Measurements from ENCODE around the gene PPP1R12B.
"Not testable (repeated sequence)": the region's sequence is repeated elsewhere in the genome, so short reads cannot be mapped to it uniquely, and the experiment has no call there.

The PPP1R12B gene

GRCh38 chr1:202452508-202452907 lies 104.0 kb downstream of the PPP1R12B start:
- DNase-seq (ENCODE audit: low spot score): no peak

DNA sequence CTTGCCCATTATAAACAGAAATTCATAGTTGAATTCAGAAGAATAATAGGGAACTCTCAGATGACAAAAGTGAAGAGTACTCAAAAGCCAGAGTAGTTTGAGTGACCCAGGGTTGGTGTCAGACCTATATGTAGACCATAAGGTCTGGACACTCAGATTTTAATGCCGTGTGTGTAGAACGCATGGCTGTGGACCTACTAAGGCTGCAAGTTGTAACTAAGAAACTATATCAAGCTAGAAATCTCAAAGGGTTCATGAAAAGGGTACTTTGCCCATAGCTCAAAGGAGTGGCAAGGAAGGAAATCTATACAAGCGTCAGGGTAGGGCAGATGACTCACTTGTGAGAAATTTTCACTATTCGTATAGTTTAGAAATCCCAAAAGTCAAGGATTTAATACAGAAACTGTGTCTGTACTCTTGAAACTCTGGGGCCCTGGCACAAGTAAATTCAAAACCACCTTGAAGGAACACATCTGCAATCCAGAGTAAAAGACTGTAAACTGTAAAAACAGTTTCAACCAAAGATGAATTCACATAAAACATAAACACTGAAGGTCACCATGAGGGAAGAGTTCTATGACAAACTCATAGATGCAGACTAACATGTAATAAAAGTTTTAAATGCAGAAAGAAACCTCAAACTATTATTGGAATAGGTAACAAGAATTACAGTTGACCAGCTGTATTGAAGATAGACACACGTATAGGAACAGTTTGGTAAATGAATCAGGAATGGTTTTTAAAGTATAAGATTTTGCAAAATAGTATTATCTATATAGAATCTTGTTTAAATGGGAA lies 108.1 kb downstream of the PPP1R12B start:
- DNase-seq (ENCODE audit: low spot score): not testable (repeated sequence)

DNA sequence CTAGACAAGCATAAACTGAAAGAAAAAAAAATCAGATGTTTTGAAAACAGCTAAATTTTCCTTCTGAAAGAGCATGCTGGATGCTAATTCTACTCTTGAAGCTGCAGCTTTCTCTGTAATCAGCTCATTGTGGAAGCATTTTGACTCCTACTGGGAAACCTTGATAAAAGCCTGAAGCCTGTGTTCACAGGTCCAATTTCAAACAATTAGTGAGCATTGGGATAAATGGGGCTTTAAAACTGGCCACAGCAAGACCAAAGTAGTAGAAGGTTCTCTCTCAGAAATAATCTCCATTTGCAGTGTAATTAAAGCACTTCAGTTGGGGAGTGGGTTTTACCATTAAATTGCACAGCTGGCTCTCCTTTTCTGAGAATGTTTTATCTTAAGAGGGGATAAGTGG lies 110.2 kb downstream of the PPP1R12B start:
- DNase-seq (ENCODE audit: low spot score): not testable (repeated sequence)

DNA sequence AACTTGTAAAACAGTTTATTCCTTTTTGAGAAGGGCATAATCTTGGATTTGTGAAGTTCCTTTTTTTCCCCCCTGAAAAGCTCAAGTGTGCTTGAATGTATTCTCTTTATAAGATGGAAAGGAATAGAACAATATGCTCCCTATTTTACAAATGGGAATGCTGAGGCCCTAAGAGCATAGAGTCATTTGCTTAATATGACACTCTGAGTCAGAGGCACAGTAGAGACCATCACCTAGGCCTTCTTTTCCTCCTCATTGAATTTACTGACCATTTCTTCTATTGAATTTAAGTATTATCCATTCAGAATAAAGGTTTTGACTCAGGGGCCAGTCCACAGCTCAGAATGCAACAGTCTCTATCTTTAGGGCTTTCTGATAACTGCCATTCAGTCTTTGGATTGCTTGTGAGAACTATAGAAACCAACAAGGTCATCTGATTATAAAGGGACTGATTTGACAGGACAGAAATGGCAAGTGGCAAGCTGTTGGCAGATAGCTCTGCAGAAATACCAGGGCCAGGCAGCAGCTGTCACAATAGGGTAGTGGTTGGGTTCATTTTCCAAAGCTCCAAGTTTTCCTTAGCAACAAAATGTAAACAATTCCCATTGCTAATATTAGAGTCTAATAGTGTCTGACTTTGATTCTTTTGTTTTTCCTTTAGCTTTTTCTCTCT lies 111.1 kb downstream of the PPP1R12B start:
- DNase-seq (ENCODE audit: low spot score): not testable (repeated sequence)

DNA sequence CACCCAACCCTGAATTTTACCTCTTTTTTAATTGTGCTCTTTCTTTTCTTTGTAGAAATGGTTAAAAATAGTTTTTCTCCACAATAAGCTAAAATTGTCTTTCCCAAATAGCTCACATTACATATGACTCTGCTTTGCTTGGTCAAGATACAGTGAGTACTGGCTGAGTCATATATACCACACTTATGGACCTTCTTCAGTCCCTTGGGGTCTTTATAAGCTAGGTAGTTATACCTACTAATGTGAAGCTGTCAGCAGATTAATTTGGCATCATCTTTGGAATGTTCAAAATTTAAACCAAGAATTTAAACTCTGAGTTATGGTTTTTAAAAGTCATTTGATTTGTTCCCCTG lies 111.6 kb downstream of the PPP1R12B start:
- not testable (repeated sequence) for DNase-seq (ENCODE audit: low spot score)

DNA sequence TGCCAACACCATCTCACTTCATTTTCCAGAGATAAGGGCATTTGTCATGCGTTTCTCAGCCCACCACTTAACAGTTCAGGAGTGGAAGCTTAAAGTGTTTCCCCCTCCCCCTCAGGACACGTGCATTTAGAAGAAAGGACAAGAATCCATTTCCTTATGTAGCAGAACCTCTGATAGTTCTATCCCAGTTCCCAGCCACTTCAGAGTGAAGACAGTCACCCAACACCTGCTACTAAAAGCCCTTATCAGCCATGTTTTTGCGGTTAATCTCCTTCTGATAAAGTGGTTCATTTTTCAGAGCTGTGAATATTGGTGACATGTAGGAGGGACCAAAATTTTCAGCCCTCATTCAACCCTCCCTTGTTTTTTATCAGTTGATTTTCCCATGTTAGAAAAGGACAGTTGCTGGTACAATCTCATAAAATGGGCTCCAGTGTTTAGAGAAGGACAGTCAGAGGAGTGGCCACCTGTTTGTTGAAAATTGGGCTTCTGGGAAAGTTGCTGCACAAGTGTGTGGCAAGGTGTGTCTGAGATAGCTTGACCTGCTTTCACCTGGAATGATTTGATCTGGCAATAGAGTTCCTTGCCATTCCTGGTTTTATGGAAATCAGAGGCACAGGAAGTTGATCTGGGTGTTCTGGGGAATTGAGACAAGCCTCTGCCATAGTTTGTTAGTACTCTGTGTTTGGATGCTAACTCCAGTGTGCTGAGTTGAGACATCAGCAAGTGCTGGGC lies 114.0 kb downstream of the PPP1R12B start:
- no peak for DNase-seq (ENCODE audit: low spot score)

DNA sequence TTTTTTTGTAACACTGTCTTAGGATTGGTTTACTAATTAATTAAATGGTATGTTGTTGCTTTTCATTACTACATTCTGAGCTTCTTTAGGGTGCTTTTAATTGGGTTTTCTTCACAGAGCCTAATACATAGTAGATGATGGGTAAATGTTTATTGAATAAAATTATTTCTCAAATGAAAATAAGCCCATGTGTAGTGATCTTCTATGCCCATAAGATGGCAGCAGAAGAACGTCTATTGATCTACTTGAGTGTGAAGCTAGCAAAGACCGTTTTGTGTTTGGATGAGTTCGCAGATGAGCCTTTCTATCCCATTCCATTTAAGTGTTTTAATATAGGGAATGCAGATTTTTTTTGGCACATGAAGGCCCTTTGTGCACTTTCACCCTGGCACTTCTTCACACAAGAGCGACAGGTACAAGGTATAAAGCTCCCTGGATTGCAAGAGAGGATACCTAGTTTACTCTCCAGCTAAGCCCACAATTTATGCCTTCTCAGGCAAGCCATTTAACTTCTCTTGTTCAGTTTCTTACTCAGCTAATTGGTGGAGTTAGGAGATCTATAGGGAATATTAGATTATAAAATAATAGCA lies 115.7 kb downstream of the PPP1R12B start:
- not testable (repeated sequence) for DNase-seq (ENCODE audit: low spot score)

- DNase-seq (ENCODE audit: low spot score): not testable (repeated sequence)
Measured at GRCh38 chr1:202465644-202466270, 117.3 kb downstream of the PPP1R12B start.

GRCh38 chr1:202466339-202466738 lies 117.8 kb downstream of the PPP1R12B start:
- DNase-seq (ENCODE audit: low spot score): not testable (repeated sequence)

DNA sequence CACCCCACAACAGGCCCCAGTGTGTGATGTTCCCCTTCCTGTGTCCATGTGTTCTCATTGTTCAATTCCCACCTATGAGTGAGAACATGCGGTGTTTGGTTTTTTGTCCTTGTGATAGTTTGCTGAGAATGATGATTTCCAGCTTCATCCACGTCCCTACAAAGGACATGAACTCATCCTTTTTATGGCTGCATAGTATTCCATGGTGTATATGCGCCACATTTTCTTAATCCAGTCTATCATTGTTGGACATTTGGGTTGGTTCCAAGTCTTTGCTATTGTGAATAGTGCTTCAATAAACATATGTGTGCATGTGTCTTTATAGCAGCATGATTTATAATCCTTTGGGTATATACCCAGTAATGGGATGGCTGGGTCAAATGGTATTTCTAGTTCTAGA lies 118.9 kb downstream of the PPP1R12B start:
- not testable (repeated sequence) for DNase-seq (ENCODE audit: low spot score)

- DNase-seq (ENCODE audit: low spot score): not testable (repeated sequence)
Measured at GRCh38 chr1:202468695-202469094, 120.2 kb downstream of the PPP1R12B start.

- DNase-seq (ENCODE audit: low spot score): not testable (repeated sequence)
Measured at GRCh38 chr1:202469123-202469522, 120.6 kb downstream of the PPP1R12B start.

DNA sequence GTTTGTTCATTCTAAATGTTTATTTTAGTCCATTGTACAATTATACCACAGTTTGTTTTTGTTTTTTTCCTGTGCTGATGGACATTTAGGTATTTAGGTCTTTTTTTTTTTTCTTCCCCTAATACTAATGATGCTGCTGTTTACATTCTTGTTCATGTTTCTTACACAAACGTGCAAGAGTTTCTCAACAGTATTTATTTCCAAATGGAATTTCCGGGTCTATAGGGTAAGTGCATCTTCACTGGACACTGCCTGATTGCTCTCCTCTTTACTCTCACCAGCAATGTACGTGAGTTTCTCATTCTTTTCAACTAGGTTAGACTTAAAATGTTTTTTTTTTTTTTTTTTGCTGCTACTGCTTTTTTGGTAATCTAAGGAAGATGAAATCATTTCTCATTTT lies 122.7 kb downstream of the PPP1R12B start:
- DNase-seq (ENCODE audit: low spot score): no peak

DNA sequence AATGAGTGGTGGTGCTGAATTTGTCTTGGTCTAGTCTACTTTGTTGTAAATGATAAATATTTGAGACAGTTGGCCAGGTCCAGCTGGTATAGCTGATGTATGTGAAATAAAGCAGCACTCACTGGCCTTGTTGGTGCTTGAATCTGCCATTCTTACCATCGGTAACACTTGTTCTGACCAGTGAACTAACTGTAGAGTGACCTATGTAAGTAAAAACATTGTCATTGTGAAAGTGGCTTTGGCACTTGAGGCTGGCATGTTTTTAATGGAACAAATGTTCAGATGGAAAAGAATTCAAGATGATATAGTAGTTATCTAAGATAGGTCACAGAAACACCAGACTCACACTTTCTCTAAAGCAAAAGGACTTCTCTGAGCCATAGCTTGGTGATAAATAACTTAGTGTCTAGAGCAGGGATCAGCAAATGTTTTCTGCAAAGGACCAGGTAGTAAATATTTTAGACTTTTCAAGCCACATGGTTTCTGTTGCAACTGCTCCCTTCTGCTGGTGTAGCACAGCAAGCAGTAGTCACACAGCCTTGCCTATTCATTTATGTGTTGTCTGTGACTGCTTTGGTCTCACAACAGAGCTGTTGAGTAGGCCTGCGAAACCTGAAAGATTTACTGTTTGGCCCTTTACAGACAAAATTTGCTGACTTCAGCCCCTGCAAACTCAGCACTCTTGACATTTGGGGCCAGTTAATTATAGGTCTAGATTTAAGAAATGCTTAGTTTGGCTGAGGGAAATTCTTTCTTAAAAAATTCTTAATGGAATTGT lies 124.0 kb downstream of the PPP1R12B start:
- DNase-seq (ENCODE audit: low spot score): not testable (repeated sequence)

- DNase-seq (ENCODE audit: low spot score): not testable (repeated sequence)
Measured at GRCh38 chr1:202473266-202474045, 125.0 kb downstream of the PPP1R12B start.

DNA sequence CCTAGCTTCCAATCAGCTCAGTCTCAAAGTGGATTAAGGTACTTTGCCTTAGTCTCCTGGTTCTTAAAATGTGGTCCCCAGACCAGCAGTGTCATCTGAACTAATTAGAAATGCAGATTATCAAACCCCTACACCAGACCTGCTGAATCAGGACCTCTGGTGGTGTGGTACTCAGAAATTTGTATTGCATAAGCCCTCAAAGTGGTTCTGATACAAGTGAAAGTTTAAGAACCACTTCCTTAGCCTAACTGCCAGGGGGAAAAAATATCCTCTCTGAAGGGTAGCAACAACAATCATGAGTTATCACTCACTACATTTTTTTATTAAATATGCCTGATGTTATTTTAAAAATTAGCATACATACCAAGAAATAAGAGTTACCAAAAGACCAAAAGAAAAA lies 131.2 kb downstream of the PPP1R12B start:
- DNase-seq (ENCODE audit: low spot score): not testable (repeated sequence)

DNA sequence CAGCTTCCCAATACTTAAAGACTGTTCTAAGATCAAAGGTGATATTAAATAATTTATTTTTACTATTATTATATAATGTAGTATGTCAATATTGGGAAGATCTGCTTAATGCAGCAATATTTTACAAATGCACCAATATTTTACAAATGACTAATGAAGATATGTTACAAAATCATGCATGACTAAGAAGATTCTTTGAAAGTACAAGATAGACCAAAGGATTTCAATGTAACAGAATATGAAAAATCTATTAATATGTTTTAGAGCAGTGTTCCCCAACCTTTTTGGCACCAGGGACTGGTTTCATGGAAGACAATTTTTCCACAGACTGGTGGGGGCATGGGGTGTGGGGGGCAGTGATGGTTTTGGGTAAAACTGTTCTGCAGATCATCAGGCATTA lies 132.1 kb downstream of the PPP1R12B start:
- not testable (repeated sequence) for DNase-seq (ENCODE audit: low spot score)

GRCh38 chr1:202483362-202483761 lies 134.9 kb downstream of the PPP1R12B start:
- DNase-seq (ENCODE audit: low spot score): not testable (repeated sequence)

DNA sequence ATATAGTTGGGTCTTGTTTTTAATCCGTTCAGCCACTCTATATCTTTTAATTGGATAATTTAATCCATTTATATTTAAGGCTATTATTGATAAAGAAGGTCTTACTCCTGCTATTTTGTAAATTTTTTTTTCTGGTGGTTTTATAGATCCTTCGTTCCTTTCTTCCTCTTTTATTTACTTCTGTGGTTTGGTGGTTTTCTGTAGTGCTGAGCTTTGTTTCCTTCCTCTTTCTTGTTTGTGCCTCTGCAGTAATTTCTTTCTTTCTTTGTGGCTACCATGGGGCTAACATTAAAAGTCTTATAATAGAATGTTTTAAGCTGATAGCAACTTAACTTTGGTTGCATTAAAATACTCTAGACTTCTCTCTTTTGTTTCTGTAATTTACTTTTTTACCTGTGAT lies 135.5 kb downstream of the PPP1R12B start:
- not testable (repeated sequence) for DNase-seq (ENCODE audit: low spot score)

GRCh38 chr1:202484820-202485219 lies 136.3 kb downstream of the PPP1R12B start:
- DNase-seq (ENCODE audit: low spot score): not testable (repeated sequence)
